HUES6 (cell line): Measurements from ENCODE around the gene FBXL7.

Experiments used
- H3K27ac ChIP-seq: 2 replicates; pipeline ENCODE4 v1.7.0; 2013; ENCODE audit warnings: low read depth, mild to moderate bottlenecking, low read length, inconsistent platforms
- H3K27me3 ChIP-seq: 2 replicates; pipeline ENCODE4 v1.6.1; 2013; ENCODE audit warnings: low read length; ENCODE audit not compliant: control insufficient read depth, insufficient read depth
- H3K36me3 ChIP-seq: 2 replicates; pipeline ENCODE4 v1.6.1; 2013; ENCODE audit warnings: low read length; ENCODE audit not compliant: control insufficient read depth, insufficient read depth
- H3K4me1 ChIP-seq: 2 replicates; pipeline ENCODE4 v1.6.1; 2013; ENCODE audit warnings: low read length; ENCODE audit not compliant: control insufficient read depth, insufficient read depth
- H3K4me3 ChIP-seq: 2 replicates; pipeline ENCODE4 v1.5.1; 2013; ENCODE audit warnings: low read depth, low read length
- H3K9ac ChIP-seq: one replicate; pipeline ENCODE4 v1.6.1; 2013; ENCODE audit warnings: mild to moderate bottlenecking, low read length
- H3K9me3 ChIP-seq: 2 replicates; pipeline ENCODE4 v1.6.1; 2013; ENCODE audit warnings: low read depth, low read length; ENCODE audit not compliant: control insufficient read depth, insufficient read depth

Gene FBXL7

DNA sequence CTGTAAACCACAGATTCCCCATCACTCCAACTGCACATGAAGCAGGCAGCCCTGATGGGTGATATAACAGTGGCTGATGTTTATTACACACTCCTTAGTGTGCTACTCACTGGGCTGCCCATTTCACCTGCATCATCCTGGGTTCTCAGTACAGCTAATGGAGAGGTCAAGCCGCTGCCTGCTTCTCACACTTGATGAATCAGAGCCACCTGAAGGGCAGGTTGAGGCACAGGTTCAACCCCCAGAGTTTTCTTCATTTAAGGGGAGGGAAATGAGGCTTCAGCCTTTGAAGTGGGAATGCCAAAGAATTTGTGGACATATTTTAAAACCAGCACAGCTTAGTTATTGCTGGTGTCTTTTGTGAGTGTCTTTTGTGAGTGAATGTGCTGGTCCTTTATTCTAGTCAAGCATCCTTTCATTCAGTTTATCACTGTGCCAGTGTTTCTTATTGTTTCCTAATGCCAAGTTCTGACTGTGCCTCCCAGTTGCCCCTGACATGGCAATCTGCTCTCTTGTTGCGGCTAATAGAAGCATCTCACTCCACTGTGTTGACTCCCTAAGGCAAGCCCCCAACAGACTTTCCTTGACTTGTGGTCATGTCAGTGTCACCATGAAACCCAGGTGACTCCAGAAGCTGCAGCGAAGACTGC, 109.2 kb downstream of the FBXL7 start:
- Histone ChIP-seq H3K4me1 (peaks cover 6% of the 10 kb centered on the region; the same call in 1 of the 2 replicates), H3K9ac (no peak overlapping the region), H3K9me3 (no peaks in the 10 kb centered on the region), H3K27ac (no peak overlapping the region), H3K36me3 (no peaks in the 10 kb centered on the region), H3K4me3 (no peak overlapping the region), H3K27me3 (no peaks in the 10 kb centered on the region)

DNA sequence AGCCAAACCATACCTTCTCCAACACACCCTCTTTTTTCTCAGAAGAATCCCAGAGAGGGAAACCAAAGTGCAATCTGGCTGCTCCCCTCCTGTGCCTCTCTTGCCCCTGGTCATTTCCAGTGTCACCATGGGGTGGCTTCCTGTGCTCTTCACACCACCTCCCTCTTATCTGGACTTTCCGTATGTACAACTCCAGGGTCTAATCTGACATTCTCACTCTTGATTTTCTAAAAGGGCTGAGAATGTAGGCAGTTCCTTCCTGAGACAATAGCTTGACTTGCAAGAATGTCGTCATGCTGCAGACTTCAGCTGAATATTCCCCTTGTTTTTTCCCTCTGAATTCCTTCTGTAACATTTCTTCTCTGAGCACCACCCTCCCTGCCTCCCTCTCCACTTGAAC, 110.2 kb downstream of the FBXL7 start:
- Histone ChIP-seq H3K4me1 (peaks cover 6% of the 10 kb centered on the region; the same call in 1 of the 2 replicates), H3K27ac (no peak overlapping the region), H3K36me3 (no peaks in the 10 kb centered on the region), H3K27me3 (no peaks in the 10 kb centered on the region), H3K4me3 (no peak overlapping the region), H3K9ac (no peak overlapping the region), H3K9me3 (no peaks in the 10 kb centered on the region)

DNA sequence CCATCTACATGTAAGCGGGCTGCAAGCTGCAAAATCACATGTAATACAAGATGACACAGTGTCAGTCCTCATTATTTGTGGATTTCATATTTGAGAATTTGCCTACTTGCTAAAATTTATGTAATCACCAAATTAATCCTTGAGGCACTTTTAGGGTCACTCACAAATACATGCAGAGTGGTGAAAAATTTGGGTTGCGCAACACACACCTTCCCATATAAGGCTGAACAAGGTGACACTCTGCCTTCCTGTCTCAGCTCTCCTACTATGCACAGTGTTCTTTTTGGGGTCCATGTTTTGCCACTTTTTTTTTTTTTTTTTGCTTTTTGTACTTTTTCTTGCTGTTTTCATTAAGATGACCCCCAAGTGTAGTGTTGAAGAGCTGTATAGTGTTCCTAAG, 111.0 kb downstream of the FBXL7 start:
- Histone ChIP-seq H3K27me3 (no peaks in the 10 kb centered on the region), H3K4me3 (no peak overlapping the region), H3K27ac (no peak overlapping the region), H3K9me3 (no peaks in the 10 kb centered on the region), H3K4me1 (peaks cover 6% of the 10 kb centered on the region; the same call in 1 of the 2 replicates), H3K36me3 (no peaks in the 10 kb centered on the region), H3K9ac (no peak overlapping the region)

DNA sequence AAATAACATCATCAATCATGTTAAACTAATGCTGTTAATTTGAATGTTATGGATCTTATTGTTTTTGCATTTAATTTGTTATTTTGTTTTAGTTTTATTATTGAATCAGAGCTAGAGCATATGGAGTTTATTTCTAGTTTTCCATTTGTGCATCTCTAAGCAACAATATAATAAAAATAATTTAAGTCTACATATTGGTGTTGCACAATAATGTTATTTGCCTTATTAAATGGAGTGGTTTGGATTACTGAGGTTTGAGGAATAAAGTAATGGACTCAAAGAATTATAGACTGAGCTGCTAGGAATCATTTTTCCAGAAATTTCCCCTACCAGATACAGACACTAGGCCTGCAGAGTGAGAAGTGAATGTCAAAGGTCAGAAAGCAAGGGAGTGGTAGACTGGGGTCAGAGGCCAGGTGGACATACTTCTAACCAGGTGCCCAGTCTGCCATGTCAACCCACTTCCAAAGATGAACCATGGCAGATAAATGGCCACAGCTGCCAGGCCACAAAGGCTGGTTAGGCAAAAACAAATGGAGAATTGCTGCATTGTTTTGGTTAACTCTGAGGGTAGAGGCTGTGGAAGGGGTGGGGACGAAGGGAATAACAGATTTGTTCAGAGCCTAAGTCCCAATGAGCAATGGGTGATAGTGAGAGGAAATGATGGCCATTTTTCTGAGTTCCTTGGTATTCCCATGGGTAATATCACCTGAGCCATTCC, 113.1 kb downstream of the FBXL7 start:
- H3K27ac ChIP-seq, result no peak overlapping the region
- H3K36me3 ChIP-seq, result no peaks in the 10 kb centered on the region
- peaks cover 6% of the 10 kb centered on the region; the same call in 1 of the 2 replicates for H3K4me1 ChIP-seq
- H3K9ac ChIP-seq, result no peak overlapping the region
- H3K4me3 ChIP-seq, result no peak overlapping the region
- no peaks in the 10 kb centered on the region for H3K27me3 ChIP-seq
- no peaks in the 10 kb centered on the region for H3K9me3 ChIP-seq

DNA sequence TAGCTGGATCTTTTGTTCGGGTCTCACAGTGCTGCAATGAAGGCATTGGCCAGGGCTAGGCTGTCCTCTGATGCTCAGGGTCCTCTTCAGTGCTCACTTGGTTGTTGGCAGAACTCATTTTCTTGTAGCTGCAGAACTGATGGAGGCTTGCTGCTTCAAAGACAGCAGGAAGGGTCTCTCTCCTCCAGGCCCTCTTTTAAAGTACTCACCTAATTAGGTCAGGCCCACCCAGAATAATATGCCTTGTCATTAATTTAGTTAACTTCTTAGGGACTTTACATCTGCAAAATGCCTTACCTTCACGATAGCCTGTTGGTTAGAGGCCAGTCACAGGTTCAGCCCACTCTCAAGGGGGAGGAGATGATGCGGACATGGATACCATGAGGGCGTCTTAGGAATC, 114.7 kb downstream of the FBXL7 start:
- no peaks in the 10 kb centered on the region for H3K36me3 ChIP-seq

DNA sequence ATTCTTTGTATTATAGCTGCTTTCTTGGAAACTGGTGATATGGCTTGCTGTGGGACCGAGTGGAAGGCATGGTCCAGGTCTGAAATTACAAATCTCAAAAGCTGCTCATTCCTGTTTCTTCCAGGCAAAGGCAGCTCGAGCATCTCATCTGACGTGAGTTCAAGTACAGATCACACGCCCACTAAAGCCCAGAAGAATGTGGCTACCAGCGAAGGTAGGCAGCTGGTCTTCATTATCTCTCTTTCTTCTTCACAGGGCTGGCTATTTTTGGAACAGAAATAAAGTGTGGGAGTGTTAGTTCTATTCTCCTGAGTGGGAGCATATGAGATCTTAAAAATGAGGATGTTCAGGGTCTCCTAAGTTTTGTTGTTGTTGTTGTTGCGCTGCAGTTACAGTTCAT, 115.9 kb downstream of the FBXL7 start:
- Histone ChIP-seq H3K9ac (no peak overlapping the region), H3K36me3 (no peaks in the 10 kb centered on the region), H3K27ac (no peak overlapping the region), H3K9me3 (no peaks in the 10 kb centered on the region), H3K27me3 (no peaks in the 10 kb centered on the region), H3K4me3 (no peak overlapping the region), H3K4me1 (no peaks in the 10 kb centered on the region)

More for the DNA sequence above, 114.7 kb downstream of the FBXL7 start:
- H3K9ac ChIP-seq, result no peak overlapping the region
- H3K4me1 ChIP-seq, result peaks cover 6% of the 10 kb centered on the region; the same call in 1 of the 2 replicates
- H3K27me3 ChIP-seq, result no peaks in the 10 kb centered on the region
- H3K9me3 ChIP-seq, result no peaks in the 10 kb centered on the region
- H3K4me3 ChIP-seq, result no peak overlapping the region
- H3K27ac ChIP-seq, result no peak overlapping the region

DNA sequence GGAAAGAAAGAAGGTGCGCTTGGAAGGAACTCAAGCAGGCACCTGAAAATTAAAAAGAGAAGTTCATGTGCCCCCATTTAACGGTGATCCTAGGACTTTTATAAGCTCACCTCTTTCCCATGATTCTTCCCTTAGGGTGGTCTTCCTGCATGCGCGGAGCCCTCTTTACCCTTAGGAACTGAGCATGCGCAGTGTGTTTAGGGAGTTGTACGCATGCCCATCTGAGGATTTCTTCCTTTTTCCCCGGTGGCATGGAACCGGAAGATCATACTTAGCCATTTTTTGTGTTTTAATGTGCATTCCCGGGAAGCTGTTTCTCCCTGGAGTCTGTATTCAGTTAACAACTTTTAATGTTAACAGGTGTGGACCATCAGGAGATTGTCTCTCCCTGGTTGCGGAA, 119.0 kb downstream of the FBXL7 start:
- Histone ChIP-seq H3K27ac (no peak overlapping the region), H3K4me3 (no peak overlapping the region), H3K9me3 (no peaks in the 10 kb centered on the region), H3K4me1 (no peaks in the 10 kb centered on the region), H3K9ac (no peak overlapping the region), H3K36me3 (no peaks in the 10 kb centered on the region), H3K27me3 (no peaks in the 10 kb centered on the region)

DNA sequence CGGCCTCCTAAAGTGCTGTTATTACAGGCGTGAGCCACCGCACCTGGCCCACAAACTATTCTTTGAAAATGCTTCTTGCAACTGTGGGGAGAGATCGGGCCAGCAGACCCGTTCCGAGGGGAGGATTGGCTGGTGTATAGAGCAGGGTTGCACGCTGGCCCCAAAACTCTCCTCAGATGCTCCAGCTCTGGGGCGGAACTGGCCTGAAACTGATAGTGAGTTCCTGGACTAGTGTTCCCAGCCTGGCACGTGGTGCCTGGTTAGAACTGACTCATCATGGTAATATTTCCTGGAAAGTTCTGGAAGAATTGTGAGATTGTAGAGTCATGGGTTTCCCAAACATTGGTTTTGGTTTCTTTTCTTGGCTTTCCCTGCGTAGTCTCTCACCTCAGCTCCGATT, 120.5 kb downstream of the FBXL7 start:
- no peaks in the 10 kb centered on the region for H3K4me1 ChIP-seq
- no peak overlapping the region for H3K4me3 ChIP-seq
- H3K9me3 ChIP-seq, result no peaks in the 10 kb centered on the region
- no peak overlapping the region for H3K9ac ChIP-seq
- no peaks in the 10 kb centered on the region for H3K27me3 ChIP-seq
- no peaks in the 10 kb centered on the region for H3K36me3 ChIP-seq
- H3K27ac ChIP-seq, result no peak overlapping the region

DNA sequence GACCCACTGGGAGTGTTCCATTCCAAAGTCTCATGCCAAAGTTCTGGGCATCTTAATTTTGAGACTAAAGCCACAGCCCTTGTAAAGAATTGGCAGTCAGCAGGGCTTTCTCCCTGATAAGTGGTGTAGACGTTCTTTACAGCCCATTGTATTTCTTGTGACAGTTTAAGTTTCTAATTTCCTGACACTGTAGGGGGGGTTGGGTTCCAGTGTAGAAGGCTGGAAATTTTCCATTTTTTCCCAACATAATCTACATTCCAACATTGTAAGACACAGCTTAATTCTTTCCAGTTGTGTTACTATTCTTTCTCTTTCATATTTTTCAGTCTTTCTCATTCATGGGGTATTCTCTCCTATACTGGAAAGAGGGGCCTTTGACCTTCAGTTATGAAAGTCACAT, 121.1 kb downstream of the FBXL7 start:
- Histone ChIP-seq H3K27ac (no peak overlapping the region), H3K36me3 (no peaks in the 10 kb centered on the region), H3K4me3 (no peak overlapping the region), H3K9me3 (no peaks in the 10 kb centered on the region), H3K27me3 (no peaks in the 10 kb centered on the region), H3K9ac (no peak overlapping the region), H3K4me1 (no peaks in the 10 kb centered on the region)

DNA sequence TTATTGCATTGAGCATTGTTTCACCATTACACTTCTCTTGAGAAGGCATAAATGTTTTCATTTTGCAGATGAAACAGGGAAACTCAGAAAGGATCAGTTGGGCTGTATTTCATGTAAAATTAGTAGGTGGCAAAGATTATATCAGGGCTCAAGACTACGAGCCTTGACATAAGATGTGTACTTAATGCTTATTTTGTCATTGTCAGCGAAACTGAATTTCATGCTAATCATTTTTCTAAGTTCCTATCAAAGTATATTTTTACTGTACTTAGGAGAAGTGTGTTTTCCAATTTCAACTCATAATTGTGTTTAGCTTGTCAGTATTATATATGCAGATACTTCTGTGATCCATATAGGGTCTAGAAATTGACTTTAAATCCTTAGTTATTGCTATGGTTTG, 123.8 kb downstream of the FBXL7 start:
- no peak overlapping the region for H3K9ac ChIP-seq
- H3K36me3 ChIP-seq, result no peaks in the 10 kb centered on the region
- H3K4me1 ChIP-seq, result no peaks in the 10 kb centered on the region
- no peaks in the 10 kb centered on the region for H3K9me3 ChIP-seq
- H3K27me3 ChIP-seq, result no peaks in the 10 kb centered on the region
- no peak overlapping the region for H3K27ac ChIP-seq
- H3K4me3 ChIP-seq, result no peak overlapping the region

DNA sequence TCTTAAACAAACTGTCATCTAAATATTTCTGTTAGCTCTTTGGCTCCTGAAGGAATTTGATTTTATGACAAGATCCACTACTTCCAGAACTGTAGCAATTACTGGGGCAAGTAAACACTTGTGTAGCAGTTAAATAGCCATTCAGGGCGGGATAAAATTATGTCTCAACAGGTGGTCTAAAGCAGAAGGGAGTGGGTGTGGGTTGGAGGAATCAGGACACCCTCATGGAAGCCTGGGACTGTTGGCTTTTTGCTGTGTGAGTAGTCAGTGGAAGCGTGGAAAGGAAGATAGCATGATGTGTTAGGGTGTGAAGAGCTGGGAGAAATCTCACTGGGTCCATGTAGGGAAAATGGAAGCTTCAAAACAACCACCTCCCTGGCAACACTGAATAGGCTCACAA, 127.1 kb downstream of the FBXL7 start:
- Histone ChIP-seq H3K4me3 (no peak overlapping the region), H3K9ac (no peak overlapping the region), H3K9me3 (no peaks in the 10 kb centered on the region), H3K36me3 (no peaks in the 10 kb centered on the region), H3K27ac (no peak overlapping the region), H3K27me3 (no peaks in the 10 kb centered on the region), H3K4me1 (no peaks in the 10 kb centered on the region)
